Measurements from ENCODE around the gene EPN2. TPM values are rescaled to one million over a fixed set of nuclear protein-coding genes. Genes with fewer than 3 reads are reported as not detected.

EPN2 gene
- total and polyA plus RNA-seq, 10 of the 15 experiments (the other 5 are each of a cell fraction or from before 2014, with no cell fraction given), result 0.26 to 8.4 (median 4.7) TPM

DNA sequence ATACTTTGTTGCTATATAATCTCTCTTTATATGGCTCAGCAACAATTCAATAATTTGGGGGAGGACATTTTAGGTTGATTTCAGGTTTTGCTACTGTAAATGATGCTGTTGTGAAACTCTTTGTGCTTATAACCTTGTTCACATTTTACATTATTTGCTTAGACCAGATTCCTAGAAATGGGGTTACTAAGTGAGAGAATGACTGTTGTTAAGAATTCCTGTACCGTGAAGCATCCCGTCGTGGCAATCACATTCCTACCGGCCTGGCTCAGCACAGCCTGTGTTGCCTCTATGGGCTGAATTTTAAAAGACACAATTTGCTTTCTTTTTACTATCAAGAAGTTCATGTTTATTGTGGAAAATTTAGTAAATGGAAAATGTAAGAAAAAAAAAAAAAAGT is 94.0 kb downstream of the EPN2 start:
- Histone ChIP-seq H3K27ac (ENCODE audit: control insufficient read depth, insufficient read depth) (no peak overlapping the region), H3K9ac (ENCODE audit: control insufficient read depth, insufficient read depth, low read length) (no peak overlapping the region), H3K36me3 (ENCODE audit: control insufficient read depth in 2 of 2, insufficient read depth in 2 of 2, low read length in 1 of 2) (no peaks in the 10 kb centered on the region), H2AFZ (ENCODE audit: control insufficient read depth, low read depth, low read length) (no peak overlapping the region), H3K4me3 (no peak overlapping the region), H4K20me1 (ENCODE audit: control insufficient read depth, insufficient read depth) (no peaks in the 10 kb centered on the region), H3K9me3 (replicated peaks; ENCODE audit: control insufficient read depth, insufficient read depth, low read length) (no peaks in the 10 kb centered on the region), H3K79me2 (ENCODE audit: control insufficient read depth, insufficient read depth, low read length) (no peaks in the 10 kb centered on the region), H3K4me1 (ENCODE audit: control insufficient read depth, insufficient read depth, low read length) (peaks cover 5% of the 10 kb centered on the region), H3K27me3 (replicated peaks in 1 of 2; ENCODE audit: control insufficient read depth in 2 of 2, insufficient read depth in 2 of 2, low read length in 1 of 2) (no peaks in the 10 kb centered on the region; a peak in 2 of 4 replicates), H3K4me2 (ENCODE audit: control insufficient read depth, insufficient read depth) (no peak overlapping the region)
- ChIA-PET SMC1A (ENCODE audit: uncharacterized antibody, unreplicated experiment) (interaction anchor here (1.1 kb wide), 1 partner anchor 102 kb away, joined by 3 read pairs; no protein-coding TSS in a partner anchor), RAD21 (ENCODE audit: unreplicated experiment) (interaction anchor here (1.2 kb wide), 1 partner anchor 115 kb away, joined by 3 read pairs; no protein-coding TSS in a partner anchor), CTCF (interaction anchor here (1.0 kb wide), 1 partner anchor 9 kb away, joined by 3 read pairs; no protein-coding TSS in a partner anchor), POLR2A (no interaction called here)
- 96% methylated on average over 4 of the region's 4 CpGs for WGBS (ENCODE audit: insufficient coverage, insufficient replicate concordance, low lambda C conversion rate, missing lambda C conversion rate)
- no peak for FAIRE-seq
- ATAC-seq, result no peak
- TF ChIP-seq, protein P1, sequence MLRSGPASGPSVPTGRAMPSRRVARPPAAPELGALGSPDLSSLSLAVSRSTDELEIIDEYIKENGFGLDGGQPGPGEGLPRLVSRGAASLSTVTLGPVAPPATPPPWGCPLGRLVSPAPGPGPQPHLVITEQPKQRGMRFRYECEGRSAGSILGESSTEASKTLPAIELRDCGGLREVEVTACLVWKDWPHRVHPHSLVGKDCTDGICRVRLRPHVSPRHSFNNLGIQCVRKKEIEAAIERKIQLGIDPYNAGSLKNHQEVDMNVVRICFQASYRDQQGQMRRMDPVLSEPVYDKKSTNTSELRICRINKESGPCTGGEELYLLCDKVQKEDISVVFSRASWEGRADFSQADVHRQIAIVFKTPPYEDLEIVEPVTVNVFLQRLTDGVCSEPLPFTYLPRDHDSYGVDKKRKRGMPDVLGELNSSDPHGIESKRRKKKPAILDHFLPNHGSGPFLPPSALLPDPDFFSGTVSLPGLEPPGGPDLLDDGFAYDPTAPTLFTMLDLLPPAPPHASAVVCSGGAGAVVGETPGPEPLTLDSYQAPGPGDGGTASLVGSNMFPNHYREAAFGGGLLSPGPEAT (IDR thresholded peaks at IDR 0.05; ENCODE audit: low read depth), result no peak
- intact Hi-C loops (cut with micrococcal nuclease; ENCODE audit: unreplicated experiment), result no loop called here
- in situ Hi-C loops (cut with MboI), result no loop called here
- no peak for DNase-seq (ENCODE audit: low read depth, low spot score)
- BruUV-seq (replicated peaks), result no TSS peak

DNA sequence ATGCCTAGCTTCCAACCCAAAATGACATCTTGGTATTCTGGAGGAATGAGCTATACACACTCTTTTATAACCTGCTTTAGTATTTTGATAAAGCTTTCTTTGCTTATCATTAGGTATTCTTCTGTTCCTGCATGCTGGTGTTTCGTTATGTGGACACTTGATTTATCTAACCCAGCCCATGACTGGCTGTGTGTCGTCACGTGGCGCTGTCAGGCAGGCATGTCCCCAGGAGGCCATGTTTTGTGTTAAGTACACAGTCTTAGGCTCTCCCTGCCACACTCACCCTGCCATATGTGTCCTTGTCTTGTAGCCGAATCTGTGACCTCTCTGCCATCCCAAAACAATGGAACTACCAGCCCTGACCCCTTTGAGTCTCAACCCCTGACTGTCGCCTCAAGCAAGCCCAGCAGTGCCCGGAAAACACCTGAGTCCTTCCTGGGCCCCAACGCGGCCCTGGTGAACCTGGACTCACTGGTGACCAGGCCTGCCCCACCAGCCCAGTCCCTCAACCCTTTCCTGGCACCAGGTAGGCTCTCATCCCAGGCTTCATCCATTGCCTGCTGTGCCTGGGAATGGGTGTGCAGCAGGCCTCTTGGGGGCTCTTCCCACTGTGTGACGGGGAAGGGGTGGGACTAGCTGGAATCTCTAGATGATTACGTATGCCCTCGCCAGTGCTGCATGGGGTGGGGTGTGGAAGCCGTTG is 94.5 kb downstream of the EPN2 start:
- Histone ChIP-seq H3K27me3 (replicated peaks in 1 of 2; ENCODE audit: control insufficient read depth in 2 of 2, insufficient read depth in 2 of 2, low read length in 1 of 2) (no peaks in the 10 kb centered on the region; a peak in 2 of 4 replicates), H3K4me2 (ENCODE audit: control insufficient read depth, insufficient read depth) (no peak overlapping the region), H2AFZ (ENCODE audit: control insufficient read depth, low read depth, low read length) (no peak overlapping the region), H3K9ac (ENCODE audit: control insufficient read depth, insufficient read depth, low read length) (no peak overlapping the region), H3K79me2 (ENCODE audit: control insufficient read depth, insufficient read depth, low read length) (no peaks in the 10 kb centered on the region), H3K36me3 (ENCODE audit: control insufficient read depth in 2 of 2, insufficient read depth in 2 of 2, low read length in 1 of 2) (no peaks in the 10 kb centered on the region), H3K27ac (ENCODE audit: control insufficient read depth, insufficient read depth) (no peak overlapping the region), H3K9me3 (replicated peaks; ENCODE audit: control insufficient read depth, insufficient read depth, low read length) (no peaks in the 10 kb centered on the region), H4K20me1 (ENCODE audit: control insufficient read depth, insufficient read depth) (no peaks in the 10 kb centered on the region), H3K4me3 (no peak overlapping the region), H3K4me1 (ENCODE audit: control insufficient read depth, insufficient read depth, low read length) (peaks cover 5% of the 10 kb centered on the region)
- BruUV-seq (replicated peaks), result no TSS peak
- SMC1A ChIA-PET (ENCODE audit: uncharacterized antibody, unreplicated experiment), result interaction anchor here (0.8 to 1.1 kb wide), 2 partner anchors 31 to 102 kb away, joined by 3 read pairs; partner anchors contain the start of gene B9D1
- DNase-seq (ENCODE audit: low read depth, low spot score) (no peak), ATAC-seq (no peak), FAIRE-seq (no peak)
- intact Hi-C loops (cut with micrococcal nuclease; ENCODE audit: unreplicated experiment) (no loop called here), in situ Hi-C loops (cut with MboI) (no loop called here)
- WGBS (ENCODE audit: insufficient coverage, insufficient replicate concordance, low lambda C conversion rate, missing lambda C conversion rate), result 45% methylated on average over 13 of the region's 13 CpGs
- RAD21 ChIA-PET (ENCODE audit: unreplicated experiment), result interaction anchor here (1.2 kb wide), 1 partner anchor 115 kb away, joined by 3 read pairs; no protein-coding TSS in a partner anchor
- POLR2A ChIA-PET, result no interaction called here
- CTCF ChIA-PET, result interaction anchor here (1.0 kb wide), 1 partner anchor 9 kb away, joined by 3 read pairs; no protein-coding TSS in a partner anchor
- TF ChIP-seq STAT3 (IDR thresholded peaks at IDR 0.05; ENCODE audit: low read depth, low read length) (no peak), NKRF (conservative IDR thresholded peaks at IDR 0.05) (no peak), SREBF1 (IDR thresholded peaks at IDR 0.05; ENCODE audit: low read length) (no peak), POLR2AphosphoS2 (IDR thresholded peaks at IDR 0.05; ENCODE audit: low read depth, low read length) (no peak), RBBP5 (conservative IDR thresholded peaks at IDR 0.05) (no peak), LARP7 (IDR thresholded peaks at IDR 0.05) (no peak), SMARCA5 (IDR thresholded peaks at IDR 0.05) (no peak), FOXM1 (IDR thresholded peaks at IDR 0.05; ENCODE audit: low read depth, low read length) (no peak), HDAC6 (IDR thresholded peaks at IDR 0.05; ENCODE audit: unreplicated experiment) (no peak), CBFB (IDR thresholded peaks at IDR 0.05; ENCODE audit: low read depth) (no peak), PAX5 (IDR thresholded peaks at IDR 0.05; ENCODE audit: borderline replicate concordance, low read depth, low read length) (no peak), ZNF207 (IDR thresholded peaks at IDR 0.05; ENCODE audit: borderline replicate concordance) (no peak), EP300 (IDR thresholded peaks at IDR 0.05; ENCODE audit: borderline replicate concordance in 1 of 2, control insufficient read depth in 1 of 2, low read depth in 2 of 2, low read length in 2 of 2) (no peak)

Measured in GM12878 (cell line).